WTC11 (cell line): ENCODE results near the gene STX2. TPM values are rescaled to one million over a fixed set of nuclear protein-coding genes. Genes with fewer than 3 reads are reported as not detected.

Experiments
- ATAC-seq: fragments of 200-7000 bp; cut with Tn5 transposase; 2 replicates; pipeline ENCODE4 v1.10.0; 2021; ENCODE audit warnings: mild to moderate bottlenecking, moderate library complexity
- CTCF ChIA-PET: fragments of 300-600 bp; sonication (Branson Sonifier 250); formaldehyde crosslinking; loops from one replicate; lab custom pipeline; 2021; ENCODE audit warnings: antibody characterized with exemption; lab: Charles Lee
- POLR2A ChIA-PET: fragments of 350-600 bp; sonication (Branson Sonifier 250); formaldehyde crosslinking; loops from one replicate; lab custom pipeline; 2021; ENCODE audit warnings: antibody characterized with exemption; lab: Charles Lee
- DNase-seq: peaks from one replicate; pipeline ENCODE4 v3.0.0; 2021; ENCODE audit warnings: low spot score
- H3K27ac Mint-ChIP-seq: 2 replicates; pipeline ENCODE4 v1.8.0; 2021; ENCODE audit warnings: mixed read lengths
- H3K27me3 Mint-ChIP-seq: 2 replicates; pipeline ENCODE4 v1.8.0; 2021; ENCODE audit warnings: low read depth, mild to moderate bottlenecking, moderate library complexity, mixed read lengths
- H3K36me3 Mint-ChIP-seq: 2 replicates; pipeline ENCODE4 v1.8.0; 2021; ENCODE audit warnings: mixed read lengths
- H3K4me1 Mint-ChIP-seq: 2 replicates; pipeline ENCODE4 v1.8.0; 2022; ENCODE audit warnings: mixed read lengths
- H3K4me3 Mint-ChIP-seq: 2 replicates; pipeline ENCODE4 v1.8.0; 2021; ENCODE audit warnings: mild to moderate bottlenecking, moderate library complexity, mixed read lengths
- H3K9me3 Mint-ChIP-seq: 2 replicates; pipeline ENCODE4 v1.8.0; 2021; ENCODE audit warnings: mixed read lengths
- ELF4 ChIP-seq: sonication (generic); formaldehyde crosslinking; IDR thresholded peaks from 2 replicates; pipeline ENCODE4 v1.8.1; 2022; ENCODE audit warnings: low read depth, mild to moderate bottlenecking, moderate library complexity, missing genetic modification reagents
- FOXK1 ChIP-seq: sonication (generic); formaldehyde crosslinking; IDR thresholded peaks from 2 replicates; pipeline ENCODE4 v1.8.0; 2022; ENCODE audit warnings: mild to moderate bottlenecking, moderate library complexity, missing genetic modification reagents
- GRHL2 ChIP-seq: fragments of 250-450 bp; sonication (Bioruptor Pico); IDR thresholded peaks from 2 replicates; pipeline ENCODE4 v1.8.0; 2022; ENCODE audit warnings: mild to moderate bottlenecking, moderate library complexity; ENCODE audit not compliant: insufficient replicate concordance, severe bottlenecking
- HMGA2 ChIP-seq: fragments of 250-450 bp; sonication (Bioruptor Pico); IDR thresholded peaks from 2 replicates; pipeline ENCODE4 v1.4.0; 2021; ENCODE audit warnings: mild to moderate bottlenecking, moderate library complexity
- KAT7 ChIP-seq: sonication (generic); formaldehyde crosslinking; IDR thresholded peaks from 2 replicates; pipeline ENCODE4 v1.8.1; 2023; ENCODE audit warnings: missing genetic modification reagents, mild to moderate bottlenecking, borderline replicate concordance
- NFE2L1 ChIP-seq: sonication (generic); formaldehyde crosslinking; IDR thresholded peaks from 2 replicates; pipeline ENCODE4 v1.8.1; 2023; ENCODE audit warnings: missing genetic modification reagents
- PRDM15 ChIP-seq: sonication (generic); formaldehyde crosslinking; IDR thresholded peaks from 2 replicates; pipeline ENCODE4 v1.8.0; 2022; ENCODE audit warnings: missing genetic modification reagents
- TEAD1 ChIP-seq: sonication (generic); formaldehyde crosslinking; IDR thresholded peaks from 2 replicates; pipeline ENCODE4 v1.8.0; 2022; ENCODE audit warnings: mild to moderate bottlenecking, missing genetic modification reagents
- TP53 ChIP-seq: sonication (generic); formaldehyde crosslinking; IDR thresholded peaks from 2 replicates; pipeline ENCODE4 v1.8.1; 2023; ENCODE audit warnings: mild to moderate bottlenecking, missing genetic modification reagents
- ZNF281 ChIP-seq: sonication (generic); formaldehyde crosslinking; IDR thresholded peaks from 2 replicates; pipeline ENCODE4 v1.8.0; 2023; ENCODE audit warnings: mild to moderate bottlenecking, missing genetic modification reagents
- ZNF416 ChIP-seq: fragments of 250-450 bp; sonication (Bioruptor Pico); IDR thresholded peaks from 2 replicates; pipeline ENCODE4 v1.9.0; 2021; ENCODE audit warnings: mild to moderate bottlenecking, inconsistent platforms
- ZNF425 ChIP-seq: fragments of 250-450 bp; sonication (Bioruptor Pico); conservative IDR thresholded peaks from 2 replicates; pipeline ENCODE4 v1.9.0; 2021; ENCODE audit warnings: mild to moderate bottlenecking
- ZNF532 ChIP-seq: fragments of 250-450 bp; sonication (Bioruptor Pico); IDR thresholded peaks from 2 replicates; pipeline ENCODE4 v1.9.0; 2021; ENCODE audit warnings: mild to moderate bottlenecking, borderline replicate concordance
- total RNA-seq: library from RNA; stranded (reverse); gene quantifications from 3 replicates; pipeline ENCODE4 v1.2.3, GENCODE V29; 2021

The STX2 gene
- total RNA-seq, 1 experiment from 2014 or later: 22.7 TPM

GRCh38 chr12:130742716-130743115 is 96.3 kb downstream of the STX2 start:
- peaks cover under 1% of the 10 kb centered on the region for H3K4me1 Mint-ChIP-seq
- POLR2A ChIA-PET: no interaction called here
- TF ChIP-seq GRHL2 (CRISPR knock-in tag): no peak
- TF ChIP-seq, all 79 proteins: peak for 0
- Mint-ChIP-seq H3K36me3 (no peaks in the 10 kb centered on the region), H3K27ac (no peak overlapping the region), H3K9me3 (peaks cover 29% of the 10 kb centered on the region), H3K27me3 (no peaks in the 10 kb centered on the region; the same call in none of the 2 replicates), H3K4me3 (no peak overlapping the region)
- DNase-seq (no peak), ATAC-seq (no peak)
- CTCF ChIA-PET: no interaction called here

GRCh38 chr12:130742112-130742511 is 96.9 kb downstream of the STX2 start:
- no peaks in the 10 kb centered on the region for H3K36me3 Mint-ChIP-seq
- no peak overlapping the region for H3K4me3 Mint-ChIP-seq
- ChIA-PET CTCF (no interaction called here), POLR2A (no interaction called here)
- no peak for DNase-seq
- no peak for TF ChIP-seq TEAD1
- no peak for TF ChIP-seq TP53 (CRISPR knock-in tag)
- no peak for TF ChIP-seq ZNF425
- TF ChIP-seq ZNF532 (CRISPR knock-in tag): no peak
- no peak for TF ChIP-seq FOXK1 (CRISPR knock-in tag)
- TF ChIP-seq ZNF281 (CRISPR knock-in tag): no peak
- TF ChIP-seq PRDM15: no peak
- no peak for TF ChIP-seq KAT7 (CRISPR knock-in tag)
- TF ChIP-seq HMGA2 (CRISPR knock-in tag): no peak
- TF ChIP-seq ZNF416 (CRISPR knock-in tag): no peak
- TF ChIP-seq NFE2L1 (CRISPR knock-in tag): no peak
- no peak for TF ChIP-seq ELF4 (CRISPR knock-in tag)
- peaks cover 29% of the 10 kb centered on the region for H3K9me3 Mint-ChIP-seq
- H3K27me3 Mint-ChIP-seq: no peaks in the 10 kb centered on the region; the same call in none of the 2 replicates
- no peaks in the 10 kb centered on the region for H3K4me1 Mint-ChIP-seq
- no peak for ATAC-seq
- no peak overlapping the region for H3K27ac Mint-ChIP-seq

Other genes with a start within 250 kb of the STX2 start
- 1.3 to 2.6 TPM (median 1.5 TPM) in 3 replicates for gene RIMBP2, start 123.0 kb downstream of the STX2 start, total RNA-seq
- gene RAN, start 32.8 kb upstream of the STX2 start, total RNA-seq: 1,744 to 1,783 TPM (median 1,745 TPM) in 3 replicates
- gene ADGRD1, start 114.7 kb upstream of the STX2 start, total RNA-seq: 0.77 to 0.87 TPM (median 0.80 TPM) in 3 replicates